HL-60 (cell line): ENCODE measurements around the gene USH1C.

Experiments
- DNase-seq, 2 experiments: peaks; one replicate each; pipeline ENCODE4 v3.0.0-alpha.2; 2010 to 2020; ENCODE audit warnings: low read depth in 1 of 2, low spot score in 1 of 2
- H3K27ac ChIP-seq: fragments of 250-450 bp; sonication (Bioruptor Pico); replicated peaks from 2 replicates; pipeline ENCODE4 v1.5.1; 2020; ENCODE audit warnings: mild to moderate bottlenecking, moderate library complexity
- H3K27me3 ChIP-seq: fragments of 250-450 bp; sonication (Bioruptor Pico); 2 replicates; pipeline ENCODE4 v1.5.1; 2021; ENCODE audit warnings: mild to moderate bottlenecking, moderate library complexity; ENCODE audit not compliant: insufficient read depth, poor library complexity, severe bottlenecking
- H3K4me3 ChIP-seq: replicated peaks from 2 replicates; pipeline ENCODE4 v1.5.1; 2011; ENCODE audit warnings: mild to moderate bottlenecking, control low read depth, low read length; ENCODE audit not compliant: insufficient read depth
- CTCF ChIP-seq: IDR thresholded peaks from one replicate; pipeline ENCODE4 v1.5.1; 2011; ENCODE audit warnings: low read length, control low read depth, inconsistent platforms; ENCODE audit not compliant: insufficient read depth
- GABPA ChIP-seq: IDR thresholded peaks from 2 replicates; pipeline ENCODE4 v1.6.1; 2012; ENCODE audit warnings: low read depth
- POLR2AphosphoS5 ChIP-seq: IDR thresholded peaks from 2 replicates; pipeline ENCODE4 v1.6.1; 2012; ENCODE audit warnings: low read depth
- REST ChIP-seq: IDR thresholded peaks from 2 replicates; pipeline ENCODE4 v1.6.1; 2012; ENCODE audit warnings: low read depth; ENCODE audit not compliant: insufficient replicate concordance
- SPI1 ChIP-seq: IDR thresholded peaks from 2 replicates; pipeline ENCODE4 v1.6.1; 2012; ENCODE audit warnings: low read depth, mild to moderate bottlenecking, borderline replicate concordance

The USH1C gene

GRCh38 chr11:17542249-17542648 lies 2.0 kb downstream of the USH1C start:
- H3K4me3 ChIP-seq: no peak overlapping the region
- H3K27me3 ChIP-seq: peaks cover 16% of the 10 kb centered on the region
- TF ChIP-seq SPI1 (no peak), POLR2AphosphoS5 (no peak), CTCF (no peak), GABPA (no peak), REST (no peak)
- DNase-seq: no peak
- no peak overlapping the region for H3K27ac ChIP-seq

GRCh38 chr11:17541330-17541885 lies 2.8 kb downstream of the USH1C start:
- TF ChIP-seq POLR2AphosphoS5: no peak
- no peak for TF ChIP-seq REST
- TF ChIP-seq SPI1: no peak
- TF ChIP-seq CTCF: no peak
- TF ChIP-seq GABPA: no peak
- Histone ChIP-seq H3K4me3 (no peak overlapping the region), H3K27me3 (peaks cover 15% of the 10 kb centered on the region), H3K27ac (no peak overlapping the region)
- DNase-seq: no peak

GRCh38 chr11:17540807-17541206 lies 3.4 kb downstream of the USH1C start:
- H3K4me3 ChIP-seq: no peak overlapping the region
- peaks cover 15% of the 10 kb centered on the region for H3K27me3 ChIP-seq
- no peak for DNase-seq
- TF ChIP-seq CTCF (no peak), POLR2AphosphoS5 (no peak), REST (no peak), GABPA (no peak)
- no peak overlapping the region for H3K27ac ChIP-seq
